SK-N-SH treated with all-trans-retinoic acid at 6 μM for 48 hours (cell line): ENCODE data around the gene DTX1.

Source experiments
- ATAC-seq: fragments of 200-7000 bp; cut with Tn5 transposase; 3 replicates; pipeline ENCODE4 v1.9.1; 2020; ENCODE audit warnings: mild to moderate bottlenecking, moderate library complexity
- ARNTL ChIP-seq: fragments of 450-650 bp; formaldehyde crosslinking; IDR thresholded peaks from 2 replicates; pipeline ENCODE4 v1.5.0; 2020; ENCODE audit warnings: low read depth, mild to moderate bottlenecking, moderate library complexity, borderline replicate concordance
- BACH2 ChIP-seq: fragments of 250-450 bp; sonication (Bioruptor Pico); IDR thresholded peaks from 2 replicates; pipeline ENCODE4 v1.9.0; 2021; ENCODE audit warnings: mild to moderate bottlenecking, borderline replicate concordance
- CREB5 ChIP-seq: fragments of 250-450 bp; sonication (Bioruptor Pico); IDR thresholded peaks from 2 replicates; pipeline ENCODE4 v1.5.1; 2020; ENCODE audit warnings: low read depth, mild to moderate bottlenecking, moderate library complexity
- ESRRG ChIP-seq: fragments of 250-450 bp; sonication (Bioruptor Pico); IDR thresholded peaks from 2 replicates; pipeline ENCODE4 v1.6.1; 2021; ENCODE audit warnings: mild to moderate bottlenecking
- GLIS3 ChIP-seq: fragments of 250-450 bp; sonication (Bioruptor Pico); IDR thresholded peaks from 2 replicates; pipeline ENCODE4 v1.5.0; 2020; ENCODE audit warnings: mild to moderate bottlenecking, moderate library complexity
- OSR1 ChIP-seq: fragments of 250-450 bp; sonication (Bioruptor Pico); IDR thresholded peaks from 2 replicates; pipeline ENCODE4 v1.8.0; 2022; ENCODE audit warnings: moderate library complexity, mild to moderate bottlenecking, inconsistent platforms
- PPARA ChIP-seq: fragments of 250-450 bp; sonication (Bioruptor Pico); IDR thresholded peaks from 2 replicates; pipeline ENCODE4 v1.5.0; 2020; ENCODE audit warnings: mild to moderate bottlenecking, borderline replicate concordance
- RARB ChIP-seq: fragments of 250-450 bp; sonication (Bioruptor Pico); IDR thresholded peaks from 2 replicates; pipeline ENCODE4 v1.8.0; 2021; ENCODE audit warnings: mild to moderate bottlenecking, moderate library complexity
- SNAI2 ChIP-seq: fragments of 250-450 bp; sonication (Bioruptor Pico); IDR thresholded peaks from 2 replicates; pipeline ENCODE4 v1.5.0; 2020; ENCODE audit warnings: mild to moderate bottlenecking, moderate library complexity
- TCF4 ChIP-seq: fragments of 250-450 bp; sonication (Bioruptor Pico); IDR thresholded peaks from 2 replicates; pipeline ENCODE4 v1.8.0; 2021; ENCODE audit warnings: mild to moderate bottlenecking, moderate library complexity, borderline replicate concordance
- TOX ChIP-seq: fragments of 250-450 bp; sonication (Bioruptor Pico); IDR thresholded peaks from 2 replicates; pipeline ENCODE4 v1.8.0; 2021; ENCODE audit warnings: mild to moderate bottlenecking, moderate library complexity, borderline replicate concordance
- ZC3H10 ChIP-seq: fragments of 250-450 bp; sonication (Bioruptor Pico); IDR thresholded peaks from 2 replicates; pipeline ENCODE4 v1.5.1; 2021; ENCODE audit warnings: mild to moderate bottlenecking, moderate library complexity
- ZFP30 ChIP-seq: fragments of 450-650 bp; formaldehyde crosslinking; IDR thresholded peaks from 2 replicates; pipeline ENCODE4 v1.5.0; 2022; ENCODE audit warnings: mild to moderate bottlenecking, moderate library complexity
- ZNF565 ChIP-seq: fragments of 450-650 bp; formaldehyde crosslinking; conservative IDR thresholded peaks from 2 replicates; pipeline ENCODE4 v1.5.0; 2020; ENCODE audit warnings: low read depth, mild to moderate bottlenecking, moderate library complexity
- ZNF70 ChIP-seq: fragments of 450-650 bp; formaldehyde crosslinking; IDR thresholded peaks from 2 replicates; pipeline ENCODE4 v1.5.0; 2020; ENCODE audit warnings: mild to moderate bottlenecking, moderate library complexity
- ZNF8 ChIP-seq: fragments of 450-650 bp; formaldehyde crosslinking; IDR thresholded peaks from 2 replicates; pipeline ENCODE4 v1.5.0; 2020; ENCODE audit warnings: mild to moderate bottlenecking, moderate library complexity
- TF ChIP-seq, protein P1 (sequence below): fragments of 250-450 bp; sonication (Bioruptor Pico); IDR thresholded peaks from 2 replicates; pipeline ENCODE4 v1.8.0; 2020; ENCODE audit warnings: mild to moderate bottlenecking, moderate library complexity, borderline replicate concordance
- TF ChIP-seq, protein P2 (sequence below): fragments of 250-450 bp; sonication (Bioruptor Pico); IDR thresholded peaks from 2 replicates; pipeline ENCODE4 v1.8.0; 2021; ENCODE audit warnings: low read depth, mild to moderate bottlenecking, moderate library complexity, borderline replicate concordance
- TF ChIP-seq, protein P3 (sequence below): fragments of 250-450 bp; sonication (Bioruptor Pico); IDR thresholded peaks from 2 replicates; pipeline ENCODE4 v1.5.1; 2021; ENCODE audit warnings: mild to moderate bottlenecking, moderate library complexity
- TF ChIP-seq, protein P4 (sequence below): fragments of 250-450 bp; sonication (Bioruptor Pico); IDR thresholded peaks from 2 replicates; pipeline ENCODE4 v1.5.0; 2020; ENCODE audit warnings: mild to moderate bottlenecking, moderate library complexity

DTX1 gene

GRCh38 chr12:113091506-113091905, 35.0 kb downstream of the DTX1 start:
- TF ChIP-seq ESRRG (no peak), ZFP30 (CRISPR knock-in tag) (no peak), TOX (CRISPR knock-in tag) (no peak), BACH2 (CRISPR knock-in tag) (no peak), ZNF8 (CRISPR knock-in tag) (no peak), ARNTL (CRISPR knock-in tag) (no peak), TCF4 (CRISPR knock-in tag) (no peak), ZC3H10 (CRISPR knock-in tag) (no peak)
- TF ChIP-seq, protein P1, sequence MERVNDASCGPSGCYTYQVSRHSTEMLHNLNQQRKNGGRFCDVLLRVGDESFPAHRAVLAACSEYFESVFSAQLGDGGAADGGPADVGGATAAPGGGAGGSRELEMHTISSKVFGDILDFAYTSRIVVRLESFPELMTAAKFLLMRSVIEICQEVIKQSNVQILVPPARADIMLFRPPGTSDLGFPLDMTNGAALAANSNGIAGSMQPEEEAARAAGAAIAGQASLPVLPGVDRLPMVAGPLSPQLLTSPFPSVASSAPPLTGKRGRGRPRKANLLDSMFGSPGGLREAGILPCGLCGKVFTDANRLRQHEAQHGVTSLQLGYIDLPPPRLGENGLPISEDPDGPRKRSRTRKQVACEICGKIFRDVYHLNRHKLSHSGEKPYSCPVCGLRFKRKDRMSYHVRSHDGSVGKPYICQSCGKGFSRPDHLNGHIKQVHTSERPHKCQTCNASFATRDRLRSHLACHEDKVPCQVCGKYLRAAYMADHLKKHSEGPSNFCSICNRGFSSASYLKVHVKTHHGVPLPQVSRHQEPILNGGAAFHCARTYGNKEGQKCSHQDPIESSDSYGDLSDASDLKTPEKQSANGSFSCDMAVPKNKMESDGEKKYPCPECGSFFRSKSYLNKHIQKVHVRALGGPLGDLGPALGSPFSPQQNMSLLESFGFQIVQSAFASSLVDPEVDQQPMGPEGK (CRISPR knock-in tag), result no peak
- TF ChIP-seq, protein P2, sequence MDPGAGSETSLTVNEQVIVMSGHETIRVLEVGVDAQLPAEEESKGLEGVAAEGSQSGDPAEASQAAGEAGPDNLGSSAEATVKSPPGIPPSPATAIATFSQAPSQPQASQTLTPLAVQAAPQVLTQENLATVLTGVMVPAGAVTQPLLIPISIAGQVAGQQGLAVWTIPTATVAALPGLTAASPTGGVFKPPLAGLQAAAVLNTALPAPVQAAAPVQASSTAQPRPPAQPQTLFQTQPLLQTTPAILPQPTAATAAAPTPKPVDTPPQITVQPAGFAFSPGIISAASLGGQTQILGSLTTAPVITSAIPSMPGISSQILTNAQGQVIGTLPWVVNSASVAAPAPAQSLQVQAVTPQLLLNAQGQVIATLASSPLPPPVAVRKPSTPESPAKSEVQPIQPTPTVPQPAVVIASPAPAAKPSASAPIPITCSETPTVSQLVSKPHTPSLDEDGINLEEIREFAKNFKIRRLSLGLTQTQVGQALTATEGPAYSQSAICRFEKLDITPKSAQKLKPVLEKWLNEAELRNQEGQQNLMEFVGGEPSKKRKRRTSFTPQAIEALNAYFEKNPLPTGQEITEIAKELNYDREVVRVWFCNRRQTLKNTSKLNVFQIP (CRISPR knock-in tag), result no peak
- TF ChIP-seq, protein P3, sequence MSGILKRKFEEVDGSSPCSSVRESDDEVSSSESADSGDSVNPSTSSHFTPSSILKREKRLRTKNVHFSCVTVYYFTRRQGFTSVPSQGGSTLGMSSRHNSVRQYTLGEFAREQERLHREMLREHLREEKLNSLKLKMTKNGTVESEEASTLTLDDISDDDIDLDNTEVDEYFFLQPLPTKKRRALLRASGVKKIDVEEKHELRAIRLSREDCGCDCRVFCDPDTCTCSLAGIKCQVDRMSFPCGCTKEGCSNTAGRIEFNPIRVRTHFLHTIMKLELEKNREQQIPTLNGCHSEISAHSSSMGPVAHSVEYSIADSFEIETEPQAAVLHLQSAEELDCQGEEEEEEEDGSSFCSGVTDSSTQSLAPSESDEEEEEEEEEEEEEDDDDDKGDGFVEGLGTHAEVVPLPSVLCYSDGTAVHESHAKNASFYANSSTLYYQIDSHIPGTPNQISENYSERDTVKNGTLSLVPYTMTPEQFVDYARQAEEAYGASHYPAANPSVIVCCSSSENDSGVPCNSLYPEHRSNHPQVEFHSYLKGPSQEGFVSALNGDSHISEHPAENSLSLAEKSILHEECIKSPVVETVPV (CRISPR knock-in tag), result no peak
- TF ChIP-seq, protein P4, sequence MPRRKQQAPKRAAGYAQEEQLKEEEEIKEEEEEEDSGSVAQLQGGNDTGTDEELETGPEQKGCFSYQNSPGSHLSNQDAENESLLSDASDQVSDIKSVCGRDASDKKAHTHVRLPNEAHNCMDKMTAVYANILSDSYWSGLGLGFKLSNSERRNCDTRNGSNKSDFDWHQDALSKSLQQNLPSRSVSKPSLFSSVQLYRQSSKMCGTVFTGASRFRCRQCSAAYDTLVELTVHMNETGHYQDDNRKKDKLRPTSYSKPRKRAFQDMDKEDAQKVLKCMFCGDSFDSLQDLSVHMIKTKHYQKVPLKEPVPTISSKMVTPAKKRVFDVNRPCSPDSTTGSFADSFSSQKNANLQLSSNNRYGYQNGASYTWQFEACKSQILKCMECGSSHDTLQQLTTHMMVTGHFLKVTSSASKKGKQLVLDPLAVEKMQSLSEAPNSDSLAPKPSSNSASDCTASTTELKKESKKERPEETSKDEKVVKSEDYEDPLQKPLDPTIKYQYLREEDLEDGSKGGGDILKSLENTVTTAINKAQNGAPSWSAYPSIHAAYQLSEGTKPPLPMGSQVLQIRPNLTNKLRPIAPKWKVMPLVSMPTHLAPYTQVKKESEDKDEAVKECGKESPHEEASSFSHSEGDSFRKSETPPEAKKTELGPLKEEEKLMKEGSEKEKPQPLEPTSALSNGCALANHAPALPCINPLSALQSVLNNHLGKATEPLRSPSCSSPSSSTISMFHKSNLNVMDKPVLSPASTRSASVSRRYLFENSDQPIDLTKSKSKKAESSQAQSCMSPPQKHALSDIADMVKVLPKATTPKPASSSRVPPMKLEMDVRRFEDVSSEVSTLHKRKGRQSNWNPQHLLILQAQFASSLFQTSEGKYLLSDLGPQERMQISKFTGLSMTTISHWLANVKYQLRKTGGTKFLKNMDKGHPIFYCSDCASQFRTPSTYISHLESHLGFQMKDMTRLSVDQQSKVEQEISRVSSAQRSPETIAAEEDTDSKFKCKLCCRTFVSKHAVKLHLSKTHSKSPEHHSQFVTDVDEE (CRISPR knock-in tag), result no peak
- ATAC-seq, result no peak

- no peak for ATAC-seq
- TF ChIP-seq RARB (CRISPR knock-in tag), result no peak
- TF ChIP-seq SNAI2, result no peak
- TF ChIP-seq GLIS3 (CRISPR knock-in tag), result no peak
- no peak for TF ChIP-seq PPARA
- TF ChIP-seq, protein P3 (CRISPR knock-in tag), result no peak
- TF ChIP-seq ZNF70 (CRISPR knock-in tag), result no peak
- TF ChIP-seq, protein P2 (CRISPR knock-in tag), result no peak
- TF ChIP-seq OSR1 (CRISPR knock-in tag), result no peak
- TF ChIP-seq ESRRG, result no peak
- TF ChIP-seq ARNTL (CRISPR knock-in tag), result no peak
- no peak for TF ChIP-seq ZC3H10 (CRISPR knock-in tag)
- TF ChIP-seq, protein P4 (CRISPR knock-in tag), result no peak
- no peak for TF ChIP-seq ZNF565
- no peak for TF ChIP-seq ZFP30 (CRISPR knock-in tag)
- no peak for TF ChIP-seq TOX (CRISPR knock-in tag)
- no peak for TF ChIP-seq ZNF8 (CRISPR knock-in tag)
- no peak for TF ChIP-seq CREB5
Observed at GRCh38 chr12:113092607-113093408, 36.3 kb downstream of the DTX1 start.
